GM18511 (cell line): ENCODE measurements around the gene ABCC4.

Source experiments
- ATAC-seq: cut with Tn5 transposase; IDR thresholded peaks from one replicate; pipeline ENCODE4 v1.9.1; 2021; ENCODE audit warnings: mild to moderate bottlenecking, moderate library complexity; ENCODE audit not compliant: unreplicated experiment

ABCC4 gene

GRCh38 chr13:95233026-95233635 lies 68.1 kb downstream of the ABCC4 start:
- no peak for ATAC-seq

GRCh38 chr13:95231393-95231792 lies 69.9 kb downstream of the ABCC4 start:
- ATAC-seq, result no peak

GRCh38 chr13:95229855-95230254 lies 71.4 kb downstream of the ABCC4 start:
- ATAC-seq, result no peak

- no peak for ATAC-seq
Observed at GRCh38 chr13:95228130-95228529, 73.1 kb downstream of the ABCC4 start.

- peak; percentile 89 for ATAC-seq
Observed at GRCh38 chr13:95226932-95227695, 74.1 kb downstream of the ABCC4 start.

GRCh38 chr13:95226476-95226875 lies 74.8 kb downstream of the ABCC4 start:
- ATAC-seq, result no peak

- ATAC-seq, result no peak
Observed at GRCh38 chr13:95226050-95226449, 75.2 kb downstream of the ABCC4 start.

- no peak for ATAC-seq
Observed at GRCh38 chr13:95224064-95224463, 77.2 kb downstream of the ABCC4 start.

GRCh38 chr13:95222733-95223018 lies 78.6 kb downstream of the ABCC4 start:
- ATAC-seq, result no peak

GRCh38 chr13:95221971-95222732 lies 79.1 kb downstream of the ABCC4 start:
- peak; percentile 67 for ATAC-seq

GRCh38 chr13:95220611-95221010 lies 80.6 kb downstream of the ABCC4 start:
- no peak for ATAC-seq

- ATAC-seq, result no peak
Observed at GRCh38 chr13:95217920-95218830, 83.1 kb downstream of the ABCC4 start.

GRCh38 chr13:95216182-95216581 lies 85.1 kb downstream of the ABCC4 start:
- ATAC-seq, result no peak

- ATAC-seq, result no peak
Observed at GRCh38 chr13:95212983-95213850, 88.0 kb downstream of the ABCC4 start.

- no peak for ATAC-seq
Observed at GRCh38 chr13:95209109-95209508, 92.1 kb downstream of the ABCC4 start.

GRCh38 chr13:95207769-95208366 lies 93.4 kb downstream of the ABCC4 start:
- peak; percentile 94 for ATAC-seq

GRCh38 chr13:95206116-95206515 lies 95.1 kb downstream of the ABCC4 start:
- ATAC-seq, result no peak

GRCh38 chr13:95204231-95204765 lies 97.0 kb downstream of the ABCC4 start:
- no peak for ATAC-seq
